HepG2 (cell line): ENCODE measurements around the gene GAGE12J. TPM values are rescaled to one million over a fixed set of nuclear protein-coding genes. Genes with fewer than 3 reads are reported as not detected.

Experiments used
- ATAC-seq: fragments of 200-7000 bp; cut with Tn5 transposase; 3 replicates; pipeline ENCODE4 v1.9.1; 2020; ENCODE audit warnings: mild to moderate bottlenecking, moderate library complexity
- BruUV-seq: library from RNA; stranded (reverse); fragments of 400-500 nt; replicated peaks from 2 replicates; lab custom pipeline; 2021; lab: Mats Ljungman, UMichigan
- CTCF ChIA-PET: fragments of 300-600 bp; formaldehyde crosslinking; extraction: SDS; loops from one replicate; lab custom pipeline; 2021; ENCODE audit warnings: low total read pairs, inconsistent platforms, low intra/inter-chr PET ratio; lab: Yijun Ruan, JAX
- POLR2A ChIA-PET: fragments of 350-600 bp; sonication (Branson Sonifier 250); formaldehyde crosslinking; loops from one replicate; lab custom pipeline; 2020; ENCODE audit warnings: antibody characterized with exemption, inconsistent platforms; lab: Yijun Ruan, JAX
- DNase-seq: peaks from one replicate; pipeline ENCODE4 v3.0.0-alpha.2; 2015; ENCODE audit warnings: low spot score
- FAIRE-seq: peaks from 3 replicates; lab custom pipeline; 2011; peaks lifted over from hg19 to GRCh38; lab: Jason Lieb, UNC
- H2AFZ ChIP-seq: one replicate; pipeline ENCODE4 v1.6.1; 2011; ENCODE audit warnings: low read length, inconsistent platforms
- H3K27ac ChIP-seq: fragments of 300-600 bp; 3 replicates; pipeline ENCODE4 v1.8.0; 2011; ENCODE audit warnings: mixed run types, mild to moderate bottlenecking, mixed read lengths, low read length, inconsistent platforms; ENCODE audit not compliant: insufficient read depth; ENCODE audit errors: extremely low read length
- H3K27me3 ChIP-seq, 2 experiments: fragments of 200-600 bp in 1 of 2; 2 replicates in 1 of 2; 3 replicates in 1 of 2; pipeline versions ENCODE4 v1.6.0 to v1.8.0; 2011; ENCODE audit warnings: low read length in 2 of 2, mild to moderate bottlenecking in 2 of 2, moderate library complexity in 2 of 2, inconsistent platforms in 1 of 2; ENCODE audit not compliant: insufficient read depth in 2 of 2, control insufficient read depth in 1 of 2
- H3K36me3 ChIP-seq, 2 experiments: fragments of 200-600 bp in 1 of 2; replicated peaks in 1 of 2; 2 replicates in 1 of 2; 3 replicates in 1 of 2; pipeline versions ENCODE4 v1.5.1 to v1.8.0; 2011; ENCODE audit warnings: low read length in 2 of 2, inconsistent platforms in 1 of 2; ENCODE audit not compliant: insufficient read depth in 2 of 2, control insufficient read depth in 1 of 2
- H3K4me1 ChIP-seq: 2 replicates; pipeline ENCODE4 v1.5.1; 2012; ENCODE audit warnings: low read length, inconsistent platforms; ENCODE audit not compliant: insufficient read depth
- H3K4me2 ChIP-seq: 2 replicates; pipeline ENCODE4 v1.6.0; 2011; ENCODE audit warnings: low read depth, low read length, inconsistent platforms
- H3K4me3 ChIP-seq, 3 experiments: fragments of 200-600 bp in 1 of 3; sonication (generic), shearing (Covaris generic) in 1 of 3; replicated peaks in 1 of 3; 2 replicates each; pipeline ENCODE4 v1.5.1; 2011 to 2016; ENCODE audit warnings: low read length in 3 of 3, inconsistent platforms in 2 of 3, low read depth in 2 of 3, mild to moderate bottlenecking in 2 of 3, control low read depth in 1 of 3, mixed read lengths in 1 of 3; ENCODE audit not compliant: insufficient read depth in 1 of 3
- H3K79me2 ChIP-seq: one replicate; pipeline ENCODE4 v1.6.1; 2011; ENCODE audit warnings: low read length, inconsistent platforms; ENCODE audit not compliant: insufficient read depth
- H3K9ac ChIP-seq: 2 replicates; pipeline ENCODE4 v1.6.0; 2011; ENCODE audit warnings: mild to moderate bottlenecking, low read depth, low read length, inconsistent platforms; ENCODE audit not compliant: insufficient read depth
- H3K9me3 ChIP-seq: 2 replicates; pipeline ENCODE4 v1.5.1; 2012; ENCODE audit warnings: mild to moderate bottlenecking, low read length
- H4K20me1 ChIP-seq: 2 replicates; pipeline ENCODE4 v1.6.0; 2011; ENCODE audit warnings: inconsistent platforms, mild to moderate bottlenecking, low read length, moderate library complexity; ENCODE audit not compliant: insufficient read depth
- HNF4A ChIP-seq: sonication (generic); formaldehyde crosslinking; IDR thresholded peaks from 2 replicates; pipeline ENCODE4 v1.4.0; 2020; ENCODE audit warnings: missing genetic modification reagents
- PATZ1 ChIP-seq: sonication (generic); formaldehyde crosslinking; IDR thresholded peaks from 2 replicates; pipeline ENCODE4 v1.4.0; 2020; ENCODE audit warnings: missing genetic modification reagents
- RCOR2 ChIP-seq: IDR thresholded peaks from 2 replicates; pipeline ENCODE4 v1.6.1; 2016; ENCODE audit warnings: missing biosample characterization, missing genetic modification reagents
- XBP1 ChIP-seq: sonication (generic); formaldehyde crosslinking; IDR thresholded peaks from 2 replicates; pipeline ENCODE4 v1.5.0; 2020; ENCODE audit warnings: missing genetic modification reagents
- ZNF12 ChIP-seq: sonication (generic); formaldehyde crosslinking; IDR thresholded peaks from 2 replicates; pipeline ENCODE4 v1.5.0; 2020; ENCODE audit warnings: missing genetic modification reagents
- ZNF503 ChIP-seq: sonication (generic); formaldehyde crosslinking; IDR thresholded peaks from 2 replicates; pipeline ENCODE4 v1.4.0; 2020; ENCODE audit warnings: missing genetic modification reagents
- WGBS: methylation state at CpG from one replicate; pipeline ENCODE4 v1.1.6; 2017; ENCODE audit warnings: low lambda C conversion rate; 5-methylcytosine and 5-hydroxymethylcytosine counted together
- in situ Hi-C: cut with HindIII; loops from 2 replicates; pipeline ENCODE4 v1.10.0; 2017; ENCODE audit warnings: low pct_unique_long_range_greater_than_20kb; ENCODE audit not compliant: extremely low pct_ligation_motif_present
- intact Hi-C: fragments of 100-400 bp; cut with micrococcal nuclease; formaldehyde crosslinking; loops from one replicate; pipeline ENCODE4 v1.10.0; 2022; ENCODE audit not compliant: unreplicated experiment
- polyA plus RNA-seq, 8 experiments: library from polyadenylated mRNA; depleted of rRNA in 3 of 8; stranded (reverse) in 7 of 8; unstranded in 1 of 8; fragments of >200 nt; fragmentation: Illumina TruSeq in 4 of 8; extraction: Trizol in 4 of 8; gene quantifications; 2 replicates each; pipeline versions ENCODE4 v1.2.1 to v1.2.3, GENCODE V29; 2011 to 2016; ENCODE audit warnings: low read depth in 4 of 8, missing spikeins in 1 of 8, mixed read lengths in 1 of 8; ENCODE audit not compliant: insufficient read depth in 1 of 8
- total RNA-seq, 5 experiments: library from RNA; depleted of rRNA; stranded (reverse); fragments of >200 nt; fragmentation: Illumina TruSeq; extraction: Trizol; gene quantifications; 2 replicates each; pipeline ENCODE4 v1.2.3, GENCODE V29; 2016; ENCODE audit warnings: low read depth in 1 of 5
- TF ChIP-seq, protein P1 (sequence below): sonication (generic); formaldehyde crosslinking; IDR thresholded peaks from 2 replicates; pipeline ENCODE4 v1.5.0; 2020; ENCODE audit warnings: mild to moderate bottlenecking, missing genetic modification reagents, moderate library complexity

Gene GAGE12J
- total and polyA plus RNA-seq, 2 of the 13 experiments (the other 11 are each of a cell fraction or from before 2014, with no cell fraction given), result not detected

GRCh38 chrX:49273181-49273727 is 48.6 kb upstream of the GAGE12J start:
- no peak for DNase-seq
- H3K4me2 ChIP-seq, result no peak overlapping the region
- intact Hi-C loops (no loop called here), in situ Hi-C loops (no loop called here)
- no peaks in the 10 kb centered on the region; a peak in 1 of 5 replicates for H3K27me3 ChIP-seq
- ChIA-PET POLR2A (interaction anchor here (0.6 to 1.2 kb wide), 2 partner anchors 50 to 82 kb away, joined by 3 read pairs; no protein-coding TSS in a partner anchor), CTCF (no interaction called here)
- no peaks in the 10 kb centered on the region for H3K9me3 ChIP-seq
- TF ChIP-seq RCOR2 (CRISPR knock-in tag) (no peak), ZNF503 (CRISPR knock-in tag) (no peak), HNF4A (CRISPR knock-in tag) (no peak), PATZ1 (CRISPR knock-in tag) (no peak), ZNF12 (CRISPR knock-in tag) (no peak), XBP1 (CRISPR knock-in tag) (no peak)
- TF ChIP-seq, protein P1, sequence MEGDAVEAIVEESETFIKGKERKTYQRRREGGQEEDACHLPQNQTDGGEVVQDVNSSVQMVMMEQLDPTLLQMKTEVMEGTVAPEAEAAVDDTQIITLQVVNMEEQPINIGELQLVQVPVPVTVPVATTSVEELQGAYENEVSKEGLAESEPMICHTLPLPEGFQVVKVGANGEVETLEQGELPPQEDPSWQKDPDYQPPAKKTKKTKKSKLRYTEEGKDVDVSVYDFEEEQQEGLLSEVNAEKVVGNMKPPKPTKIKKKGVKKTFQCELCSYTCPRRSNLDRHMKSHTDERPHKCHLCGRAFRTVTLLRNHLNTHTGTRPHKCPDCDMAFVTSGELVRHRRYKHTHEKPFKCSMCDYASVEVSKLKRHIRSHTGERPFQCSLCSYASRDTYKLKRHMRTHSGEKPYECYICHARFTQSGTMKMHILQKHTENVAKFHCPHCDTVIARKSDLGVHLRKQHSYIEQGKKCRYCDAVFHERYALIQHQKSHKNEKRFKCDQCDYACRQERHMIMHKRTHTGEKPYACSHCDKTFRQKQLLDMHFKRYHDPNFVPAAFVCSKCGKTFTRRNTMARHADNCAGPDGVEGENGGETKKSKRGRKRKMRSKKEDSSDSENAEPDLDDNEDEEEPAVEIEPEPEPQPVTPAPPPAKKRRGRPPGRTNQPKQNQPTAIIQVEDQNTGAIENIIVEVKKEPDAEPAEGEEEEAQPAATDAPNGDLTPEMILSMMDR (CRISPR knock-in tag), result no peak
- H2AFZ ChIP-seq, result no peak overlapping the region
- no peaks in the 10 kb centered on the region for H4K20me1 ChIP-seq
- H3K9ac ChIP-seq, result no peak overlapping the region
- H3K4me1 ChIP-seq, result peaks cover 38% of the 10 kb centered on the region
- ATAC-seq, result no peak
- H3K79me2 ChIP-seq, result peaks cover 12% of the 10 kb centered on the region
- H3K4me3 ChIP-seq, result no peak overlapping the region
- no peak for FAIRE-seq
- WGBS, result 95% methylated on average over 7 of the region's 8 CpGs
- H3K27ac ChIP-seq, result no peak overlapping the region
- BruUV-seq, result no TSS peak
- H3K36me3 ChIP-seq, result no peaks in the 10 kb centered on the region
